Measurements from ENCODE around the gene DZANK1.
A peak's percentile ranks its signal among the peaks of the same experiment; 100 is the strongest.

Gene DZANK1

DNA sequence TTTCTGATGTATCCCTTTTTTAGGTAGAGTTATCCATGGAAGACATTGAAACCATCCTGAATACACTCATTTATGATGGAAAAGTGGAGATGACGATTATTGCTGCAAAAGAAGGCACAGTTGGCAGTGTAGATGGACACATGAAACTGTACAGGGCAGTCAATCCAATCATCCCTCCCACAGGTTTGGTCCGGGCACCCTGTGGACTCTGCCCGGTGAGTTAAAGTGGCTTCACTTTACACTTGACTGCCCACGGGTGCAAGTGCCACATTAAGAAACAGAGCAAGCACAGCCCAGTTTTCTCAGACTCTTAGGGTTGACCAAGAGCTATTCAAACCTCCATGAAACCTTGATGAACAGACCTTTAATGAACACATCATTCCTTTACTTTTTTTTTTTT is 14.8 kb upstream of the DZANK1 start:
- TF ChIP-seq, protein P1, sequence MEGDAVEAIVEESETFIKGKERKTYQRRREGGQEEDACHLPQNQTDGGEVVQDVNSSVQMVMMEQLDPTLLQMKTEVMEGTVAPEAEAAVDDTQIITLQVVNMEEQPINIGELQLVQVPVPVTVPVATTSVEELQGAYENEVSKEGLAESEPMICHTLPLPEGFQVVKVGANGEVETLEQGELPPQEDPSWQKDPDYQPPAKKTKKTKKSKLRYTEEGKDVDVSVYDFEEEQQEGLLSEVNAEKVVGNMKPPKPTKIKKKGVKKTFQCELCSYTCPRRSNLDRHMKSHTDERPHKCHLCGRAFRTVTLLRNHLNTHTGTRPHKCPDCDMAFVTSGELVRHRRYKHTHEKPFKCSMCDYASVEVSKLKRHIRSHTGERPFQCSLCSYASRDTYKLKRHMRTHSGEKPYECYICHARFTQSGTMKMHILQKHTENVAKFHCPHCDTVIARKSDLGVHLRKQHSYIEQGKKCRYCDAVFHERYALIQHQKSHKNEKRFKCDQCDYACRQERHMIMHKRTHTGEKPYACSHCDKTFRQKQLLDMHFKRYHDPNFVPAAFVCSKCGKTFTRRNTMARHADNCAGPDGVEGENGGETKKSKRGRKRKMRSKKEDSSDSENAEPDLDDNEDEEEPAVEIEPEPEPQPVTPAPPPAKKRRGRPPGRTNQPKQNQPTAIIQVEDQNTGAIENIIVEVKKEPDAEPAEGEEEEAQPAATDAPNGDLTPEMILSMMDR (IDR thresholded peaks at IDR 0.05; ENCODE audit: low read depth, low read length, missing control alignments), result no peak
- no peak overlapping the region for H3K4me3 ChIP-seq (ENCODE audit: low read depth, low read length)
- no peak for DNase-seq (ENCODE audit: low read depth)

DNA sequence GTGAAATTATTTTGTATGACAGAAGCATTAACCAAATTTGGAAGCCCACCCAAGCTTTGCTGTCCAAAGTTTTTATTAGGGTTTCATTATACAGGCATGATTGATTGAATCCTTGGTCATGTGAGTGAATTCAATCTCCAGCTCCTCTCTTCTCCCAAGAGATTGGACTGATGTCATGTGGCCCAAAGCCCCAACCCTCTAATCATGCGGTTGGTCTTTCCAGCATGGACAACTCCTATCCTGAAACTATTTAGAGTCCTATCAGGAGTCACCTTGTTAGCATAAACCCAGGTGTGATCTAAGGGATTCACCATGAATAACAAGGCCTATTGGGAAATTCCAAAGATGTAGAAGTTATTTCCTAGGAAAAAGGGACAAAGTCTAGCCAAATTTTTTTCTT is 11.0 kb upstream of the DZANK1 start:
- H3K4me3 ChIP-seq (ENCODE audit: low read depth, low read length), result no peak overlapping the region
- no peak for DNase-seq (ENCODE audit: low read depth)
- TF ChIP-seq, protein P1 (IDR thresholded peaks at IDR 0.05; ENCODE audit: low read depth, low read length, missing control alignments), result no peak

DNA sequence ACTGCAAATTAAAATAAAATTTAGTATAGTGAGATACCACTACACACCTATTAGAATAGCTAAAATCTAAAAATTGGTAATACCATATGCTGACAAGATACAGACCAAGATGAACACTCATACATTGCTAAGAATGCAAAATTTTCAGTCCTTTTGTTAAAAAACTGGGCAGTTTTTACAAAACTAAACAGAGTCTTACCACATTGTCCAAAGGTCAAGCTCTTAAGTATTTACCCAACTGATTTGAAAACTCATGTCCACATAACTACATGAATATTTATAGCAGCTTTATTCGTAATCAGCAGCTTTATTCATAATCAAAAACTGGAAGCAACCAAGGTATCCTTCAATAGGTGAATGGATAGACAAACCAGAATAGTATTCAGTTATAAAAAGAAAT is 10.4 kb upstream of the DZANK1 start:
- DNase-seq (ENCODE audit: low read depth), result no peak
- TF ChIP-seq, protein P1 (IDR thresholded peaks at IDR 0.05; ENCODE audit: low read depth, low read length, missing control alignments), result no peak
- H3K4me3 ChIP-seq (ENCODE audit: low read depth, low read length), result no peak overlapping the region

DNA sequence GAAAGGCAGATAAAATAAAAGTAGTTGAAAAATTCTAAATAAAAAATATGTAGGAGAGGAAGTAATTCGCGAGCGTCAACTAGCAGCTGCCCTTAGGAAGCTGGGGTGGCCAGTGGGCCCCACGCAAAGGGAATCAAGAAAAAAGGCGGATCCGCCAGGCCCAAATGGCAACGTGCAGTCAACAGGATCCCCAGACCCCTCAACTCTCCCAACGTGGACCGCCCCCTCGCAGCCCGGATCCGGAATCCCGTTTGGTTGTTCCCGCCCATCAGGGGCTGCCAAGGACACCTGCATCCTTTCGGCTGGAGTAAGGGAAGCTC is 296 bp downstream of the DZANK1 start:
- DNase-seq (ENCODE audit: low read depth), result no peak
- TF ChIP-seq, protein P1 (IDR thresholded peaks at IDR 0.05; ENCODE audit: low read depth, low read length, missing control alignments), result no peak
- peak overlapping the region; percentile 69 for H3K4me3 ChIP-seq (ENCODE audit: low read depth, low read length)

DNA sequence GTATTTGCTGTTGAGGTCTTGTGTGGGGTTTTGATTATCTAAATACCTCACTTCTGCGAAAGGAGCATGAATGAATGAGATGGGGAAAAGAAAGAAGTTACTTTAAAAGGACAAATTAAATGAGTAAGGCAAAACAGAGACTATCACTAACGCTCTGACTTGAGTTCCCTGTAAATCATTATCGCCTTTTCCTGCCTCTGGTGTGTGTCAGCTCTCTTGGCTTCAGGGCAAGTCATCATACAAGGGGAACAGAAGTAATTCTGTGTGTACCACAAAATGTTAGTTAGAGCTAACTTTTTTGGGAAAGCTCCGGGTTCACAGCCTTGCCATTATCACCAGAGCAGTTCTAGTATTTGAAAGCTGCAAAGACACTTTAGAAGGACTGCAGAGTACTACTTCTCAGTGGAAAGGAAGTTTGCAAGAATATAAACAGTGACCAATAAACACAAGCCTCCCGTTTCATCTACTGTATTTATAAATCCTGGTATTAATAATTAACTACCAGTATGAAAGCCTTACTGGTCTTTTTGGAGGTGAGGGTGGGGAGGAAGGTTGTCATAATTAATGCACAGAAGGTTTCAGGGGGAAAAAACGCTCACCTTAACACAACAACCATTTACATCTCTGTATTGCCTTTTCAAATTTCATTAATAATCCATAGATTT is 1.2 kb downstream of the DZANK1 start:
- TF ChIP-seq, protein P1 (IDR thresholded peaks at IDR 0.05; ENCODE audit: low read depth, low read length, missing control alignments), result no peak
- no peak for DNase-seq (ENCODE audit: low read depth)
- no peak overlapping the region for H3K4me3 ChIP-seq (ENCODE audit: low read depth, low read length)

DNA sequence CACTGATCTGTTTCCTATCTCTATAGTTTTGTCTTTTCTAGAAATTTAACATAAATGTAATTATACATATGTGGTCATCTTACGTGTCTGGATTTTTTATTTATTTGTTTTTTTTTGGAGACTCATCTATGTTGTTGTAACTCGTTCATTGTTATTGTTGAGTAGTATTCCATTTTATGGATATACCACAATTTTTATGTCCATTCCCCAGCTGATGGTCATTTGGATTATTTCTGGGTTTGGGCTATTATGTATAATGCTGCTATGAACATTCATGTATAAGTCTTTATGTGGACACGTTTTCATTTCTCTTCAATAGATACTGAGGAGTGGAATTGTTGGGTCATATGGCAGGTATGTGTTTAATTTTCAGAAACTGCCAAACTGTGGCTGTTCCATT is 10.2 kb downstream of the DZANK1 start:
- no peak for DNase-seq (ENCODE audit: low read depth)
- H3K4me3 ChIP-seq (ENCODE audit: low read depth, low read length), result no peak overlapping the region
- TF ChIP-seq, protein P1 (IDR thresholded peaks at IDR 0.05; ENCODE audit: low read depth, low read length, missing control alignments), result no peak

DNA sequence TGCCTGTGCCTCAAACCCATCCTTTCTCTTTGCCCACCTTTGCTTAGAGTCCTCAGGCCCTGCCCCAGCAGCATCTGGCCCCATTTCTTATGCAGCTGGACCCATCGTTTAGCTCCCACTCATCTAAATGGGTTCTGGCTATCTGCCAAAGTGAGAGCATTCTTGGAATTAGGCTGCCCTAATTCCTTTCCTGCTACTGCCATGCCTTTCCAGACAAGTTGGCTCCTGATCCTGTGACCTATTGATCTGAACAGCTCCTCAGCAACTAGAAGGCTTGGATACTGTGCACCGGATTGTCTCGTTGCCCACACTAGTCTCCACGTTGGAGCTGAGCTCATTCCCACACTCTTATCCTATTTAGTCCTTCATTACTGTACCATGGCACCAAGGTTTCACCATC is 22.9 kb downstream of the DZANK1 start:
- H3K4me3 ChIP-seq (ENCODE audit: low read depth, low read length), result no peak overlapping the region
- DNase-seq (ENCODE audit: low read depth), result no peak
- TF ChIP-seq, protein P1 (IDR thresholded peaks at IDR 0.05; ENCODE audit: low read depth, low read length, missing control alignments), result no peak
